ENCODE results near the gene ADAT3.
"Not testable (repeated sequence)": the region's sequence is repeated elsewhere in the genome, so short reads cannot be mapped to it uniquely, and the experiment has no call there.

ADAT3 gene

GRCh38 chr19:1867349-1867724, 37.9 kb upstream of the ADAT3 start:
- DNase-seq = no peak

GRCh38 chr19:1868971-1869370, 36.2 kb upstream of the ADAT3 start:
- no peak for DNase-seq

DNA sequence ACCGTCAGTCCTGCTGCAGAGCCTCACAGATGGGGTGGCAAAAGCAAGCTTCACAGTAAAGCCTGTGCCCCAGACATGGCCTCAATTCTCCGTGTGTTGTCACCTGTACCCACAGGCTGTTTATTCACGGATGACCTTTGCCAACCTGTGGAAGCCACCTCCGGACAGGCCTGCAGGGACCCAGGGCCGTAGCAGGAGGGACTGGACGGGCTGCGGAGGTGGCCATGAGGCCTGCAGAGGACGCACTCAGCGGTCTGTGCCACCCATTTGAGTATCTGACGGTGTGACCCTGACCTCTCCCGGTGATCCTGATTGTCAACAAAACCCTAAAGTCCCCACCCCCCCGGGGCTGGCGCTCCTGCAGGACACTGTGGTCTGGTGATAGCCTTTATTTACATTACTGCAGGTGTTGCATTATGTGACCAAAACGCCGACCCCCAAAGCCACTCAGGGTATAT, 34.0 kb upstream of the ADAT3 start:
- DNase-seq = no peak

DNA sequence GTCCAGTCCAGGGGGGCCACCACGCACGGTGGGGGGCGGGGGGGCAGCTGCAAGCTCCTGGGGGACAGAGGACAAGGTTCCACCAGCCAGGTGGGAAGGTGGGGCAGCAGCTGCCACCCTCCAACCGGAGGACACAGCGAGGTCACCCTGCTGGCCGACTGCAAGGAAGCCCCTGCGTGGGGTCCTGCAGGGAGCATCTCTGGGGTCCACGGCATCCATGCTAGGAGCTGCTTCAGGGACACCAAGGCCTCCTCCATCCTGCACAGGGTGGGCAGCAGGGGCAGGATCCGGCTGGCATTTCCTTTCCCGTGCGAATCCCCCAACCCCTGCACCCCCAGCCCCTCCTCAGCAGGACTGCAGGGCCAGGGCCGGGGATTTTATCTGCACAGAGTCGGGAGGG, 33.6 kb upstream of the ADAT3 start:
- DNase-seq = no peak

GRCh38 chr19:1872807-1873523, 32.2 kb upstream of the ADAT3 start:
- no peak for DNase-seq

DNA sequence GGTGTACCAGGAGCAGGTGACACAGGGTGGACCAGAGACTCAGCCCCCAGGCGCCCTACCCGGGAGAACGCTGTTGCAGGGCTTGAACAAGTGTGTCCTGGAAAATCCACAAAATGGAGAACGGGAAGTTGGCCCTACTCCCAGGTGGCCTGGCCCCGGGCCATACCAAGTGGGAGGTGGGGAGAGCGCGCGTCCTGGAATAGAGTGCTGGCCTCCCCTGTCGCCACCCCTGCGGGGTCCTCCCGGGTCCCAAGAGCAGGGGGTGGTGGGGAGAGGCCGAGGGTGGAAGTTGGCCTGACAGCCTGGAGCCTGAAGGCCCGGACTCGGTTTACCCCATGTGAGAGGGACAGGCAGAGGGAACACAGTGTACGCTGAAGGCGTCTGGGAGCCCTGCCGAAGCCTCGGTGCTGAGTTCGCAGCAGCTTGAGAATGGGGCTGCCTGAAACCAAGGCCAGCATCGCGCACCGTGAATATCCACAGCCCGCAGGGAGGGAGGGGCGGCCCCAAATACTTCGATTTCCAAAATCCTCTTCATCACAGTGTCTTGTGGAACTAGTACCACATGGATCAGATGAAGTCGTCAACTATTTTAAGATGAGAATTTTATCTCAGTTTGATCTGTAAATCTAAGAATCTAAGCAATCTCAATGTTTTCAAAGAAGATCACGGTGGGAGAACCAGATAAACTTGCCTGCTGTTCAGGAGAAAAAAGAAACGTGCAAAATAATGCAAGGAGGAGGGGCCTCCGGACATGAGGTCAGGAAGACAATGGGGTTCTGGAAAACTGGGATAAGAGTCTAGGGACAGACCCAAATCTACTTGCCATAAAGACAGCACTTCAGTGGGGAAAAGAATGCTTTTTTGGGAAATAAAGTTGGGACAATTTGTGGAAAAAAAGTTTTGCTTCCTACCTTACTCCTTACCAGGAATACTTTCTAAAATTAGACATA, 31.4 kb upstream of the ADAT3 start:
- no peak for DNase-seq

GRCh38 chr19:1874554-1875185, 30.5 kb upstream of the ADAT3 start:
- no peak for DNase-seq

DNA sequence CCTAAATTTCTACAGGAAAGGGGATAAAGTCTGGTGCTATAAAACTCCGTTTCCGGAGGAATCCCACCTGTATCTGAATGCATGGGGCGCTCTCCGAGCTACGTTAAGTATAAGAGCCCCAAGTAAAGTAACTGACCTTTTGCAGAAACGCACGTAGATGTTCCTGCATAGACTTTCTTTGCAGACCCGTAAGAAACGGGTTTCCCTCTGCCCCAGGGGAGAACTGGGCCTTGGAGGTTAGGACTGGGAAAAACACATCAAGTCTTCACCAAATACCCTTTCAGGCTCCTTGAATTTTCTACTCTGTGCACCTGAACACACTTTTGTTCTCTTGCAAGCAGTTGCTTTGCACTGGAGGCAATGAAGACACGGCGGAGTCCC, 29.9 kb upstream of the ADAT3 start:
- not testable (repeated sequence) for DNase-seq

DNA sequence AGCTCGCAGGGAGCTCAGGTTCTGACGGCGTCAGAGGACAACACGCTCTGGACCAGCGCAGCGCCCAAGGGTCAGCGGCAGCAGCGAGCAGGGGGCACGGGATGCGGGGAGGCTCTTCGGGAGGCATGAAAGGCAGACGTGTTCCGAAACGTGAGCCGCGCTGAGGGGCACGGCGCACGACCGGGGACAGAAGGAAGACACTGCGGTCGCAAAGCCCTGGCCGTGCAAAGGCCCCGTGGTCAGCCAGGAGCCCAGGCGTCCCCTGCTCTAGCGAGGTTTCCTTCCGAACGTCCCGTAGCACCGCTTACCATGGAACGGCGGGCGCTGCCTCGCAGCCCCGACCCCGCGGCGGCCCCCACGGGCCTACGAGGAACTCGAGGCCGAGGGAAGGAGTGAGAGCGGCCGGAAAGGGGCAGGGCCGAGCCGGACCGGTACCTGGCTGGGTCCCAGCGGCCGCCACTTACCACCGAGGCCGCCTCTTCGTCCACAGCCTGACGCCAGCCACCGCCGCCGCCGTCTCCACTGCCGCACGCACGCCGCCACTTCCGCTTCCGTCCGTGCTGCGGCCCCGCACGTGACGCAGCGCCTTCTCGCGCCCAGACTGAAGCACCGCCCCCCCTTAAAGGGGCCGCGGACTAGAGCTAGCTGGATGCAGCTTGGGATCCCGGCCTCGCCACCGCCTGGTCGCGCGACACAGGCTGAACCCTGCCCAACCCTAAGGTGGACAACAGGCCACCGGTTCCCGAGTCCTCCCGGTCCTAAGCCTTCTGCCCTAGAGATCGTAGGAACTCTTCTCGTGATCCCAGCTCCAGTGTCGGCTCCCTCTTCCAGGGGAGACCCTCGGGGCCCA, 29.3 kb upstream of the ADAT3 start:
- DNase-seq = peak; percentile 78

- not testable (repeated sequence) for DNase-seq
Measured at GRCh38 chr19:1876496-1877279, 28.5 kb upstream of the ADAT3 start.

DNA sequence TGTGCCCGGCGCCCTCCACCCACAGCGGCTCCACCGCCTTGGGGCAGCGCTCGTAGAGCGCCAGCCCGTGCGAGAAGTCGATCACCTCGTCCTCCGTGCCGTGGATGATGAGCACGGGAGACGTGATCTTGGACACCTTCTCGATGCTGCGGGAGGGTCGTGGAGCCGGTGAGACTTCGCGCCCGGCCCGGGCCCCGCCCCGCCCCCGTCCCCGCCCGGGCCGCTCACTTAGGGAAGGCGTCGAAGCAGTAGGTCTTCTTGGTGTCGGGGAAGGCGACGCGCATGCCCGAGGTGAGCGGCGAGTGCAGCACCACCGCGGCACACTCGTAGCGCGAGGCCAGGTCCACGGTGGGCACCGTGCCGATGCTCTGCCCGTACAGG, 27.9 kb upstream of the ADAT3 start:
- not testable (repeated sequence) for DNase-seq

- DNase-seq = not testable (repeated sequence)
Measured at GRCh38 chr19:1878583-1878982, 26.6 kb upstream of the ADAT3 start.

GRCh38 chr19:1879982-1880381, 25.2 kb upstream of the ADAT3 start:
- DNase-seq = not testable (repeated sequence)

- DNase-seq = no peak
Measured at GRCh38 chr19:1880611-1881392, 24.4 kb upstream of the ADAT3 start.

DNA sequence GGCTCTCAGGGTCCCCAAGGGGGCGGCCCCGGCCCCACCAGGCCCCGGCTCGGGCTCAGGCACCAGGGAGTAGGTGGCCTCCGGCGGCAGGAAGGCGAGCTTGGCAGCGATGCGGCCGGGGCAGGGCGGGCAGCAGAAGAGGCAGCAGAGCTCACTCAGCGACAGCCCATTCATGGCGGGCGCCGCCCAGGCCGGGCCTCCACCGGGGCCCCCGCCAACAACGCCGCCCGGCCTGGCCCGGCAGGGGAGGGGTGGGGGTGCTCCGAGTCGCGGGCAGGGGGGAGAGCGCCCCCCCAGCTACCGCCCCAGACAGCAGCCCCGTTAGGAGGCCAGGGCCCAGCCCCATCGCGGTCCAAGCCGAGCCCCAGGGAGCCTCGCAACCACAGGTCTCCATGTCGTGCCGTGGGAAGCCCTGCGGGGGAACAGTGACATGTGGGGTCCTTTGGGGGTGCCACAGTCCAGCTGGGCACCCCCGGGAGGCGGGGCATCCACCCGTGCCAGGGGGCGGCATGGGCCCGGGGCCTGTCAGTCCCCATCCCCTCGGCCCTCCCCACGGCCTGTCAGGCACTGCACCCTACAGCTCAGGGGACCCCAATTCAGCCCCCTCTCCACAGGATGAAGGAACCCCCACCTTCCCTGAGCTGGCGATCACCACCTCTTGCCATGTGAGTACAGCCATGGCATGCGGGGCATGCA, 23.7 kb upstream of the ADAT3 start:
- not testable (repeated sequence) for DNase-seq

DNA sequence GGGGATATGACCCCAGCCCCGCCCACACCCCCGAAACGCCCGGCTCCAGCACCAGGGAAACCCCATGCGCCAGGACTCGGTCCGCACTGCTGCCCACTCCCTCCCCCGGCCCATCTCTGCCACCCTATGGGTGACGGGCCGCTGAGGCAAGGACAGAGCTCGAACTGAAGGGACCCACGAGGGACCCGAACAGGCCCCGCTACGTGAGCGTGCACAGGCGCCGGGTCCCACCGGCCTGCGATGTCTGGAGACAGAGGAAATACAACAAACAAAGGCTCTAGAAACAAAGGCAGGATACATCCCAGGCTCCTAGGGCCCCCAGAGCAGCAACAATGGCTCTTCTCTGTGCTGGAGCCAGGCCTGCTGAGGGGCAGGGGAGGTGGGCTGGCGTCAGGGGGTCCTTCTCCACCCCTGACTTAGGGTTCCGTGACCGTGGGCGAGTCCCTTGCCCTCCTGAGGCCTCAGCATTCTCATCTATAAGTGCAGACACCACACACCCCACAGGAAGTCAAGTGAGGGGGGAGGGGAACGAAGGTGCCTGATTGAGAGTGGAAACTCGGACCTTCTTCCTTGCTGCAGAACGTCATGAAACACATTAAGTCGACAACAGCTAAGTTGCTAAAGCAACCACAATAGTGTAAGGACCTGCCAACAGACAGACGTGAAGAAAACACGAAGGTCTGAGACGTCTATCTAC, 23.0 kb upstream of the ADAT3 start:
- no peak for DNase-seq

DNA sequence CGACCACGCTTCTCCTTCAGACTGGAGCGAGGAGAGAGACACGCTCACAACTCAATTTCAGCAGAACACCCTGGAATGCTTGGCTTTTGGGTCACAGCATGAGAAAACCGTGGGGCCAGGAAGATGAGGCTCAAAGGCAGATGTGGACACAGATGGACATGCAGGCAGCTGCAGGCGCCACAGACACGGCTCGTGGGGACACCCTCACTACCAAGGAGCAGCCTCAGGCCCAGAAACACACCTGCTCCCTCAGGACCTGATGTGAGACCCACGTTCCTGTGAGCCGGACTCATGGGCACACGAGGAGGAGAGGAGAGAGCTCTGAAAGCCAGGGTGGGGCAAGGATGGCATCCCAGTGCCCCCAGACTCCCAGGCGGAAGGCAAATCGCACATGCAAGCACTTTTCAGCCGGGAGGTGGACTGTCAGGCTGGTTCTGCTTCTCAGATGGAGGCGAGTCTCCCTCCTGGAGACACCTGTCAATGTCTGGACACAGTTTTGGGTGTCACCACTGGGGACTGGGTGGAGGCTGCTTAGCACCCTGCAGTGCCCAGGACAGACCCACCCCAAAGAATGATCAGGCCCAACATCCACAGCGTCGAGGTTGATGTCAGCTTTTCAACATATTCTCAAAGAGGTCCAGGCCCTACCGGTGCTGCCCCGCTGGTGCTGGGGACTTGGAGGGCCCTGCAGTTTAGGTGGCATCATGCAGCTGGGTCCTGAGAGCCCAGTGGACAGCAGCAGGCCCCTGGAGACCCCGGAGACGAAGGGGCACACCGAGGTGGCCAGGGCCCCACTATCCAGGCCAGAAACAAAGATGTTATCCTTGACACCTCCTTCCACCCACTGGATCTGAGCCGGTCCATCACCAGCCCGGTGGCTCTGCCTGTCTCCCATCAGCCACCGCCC, 22.2 kb upstream of the ADAT3 start:
- no peak for DNase-seq

DNA sequence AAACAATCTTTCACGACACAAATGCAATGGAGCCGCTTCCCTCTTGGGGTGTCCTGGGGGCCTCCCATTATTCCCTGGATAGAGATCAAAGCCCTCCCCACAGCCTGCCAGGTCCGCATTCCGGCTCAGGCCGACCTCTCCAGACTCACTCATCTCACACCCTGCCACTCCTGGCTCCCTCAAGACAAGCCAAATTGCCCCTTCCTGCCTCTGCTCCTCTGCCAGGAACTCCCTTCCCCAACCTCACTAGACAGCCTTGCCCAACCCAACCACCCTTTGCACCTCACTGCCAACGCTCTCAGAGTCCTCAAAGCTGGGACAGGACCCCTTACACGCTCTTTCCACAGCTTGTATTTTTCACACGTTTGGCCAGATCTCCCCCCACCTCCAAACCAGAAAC, 21.4 kb upstream of the ADAT3 start:
- DNase-seq = no peak

All from T1000 (cell line).